HCT116 (cell line): Measurements from ENCODE around the gene ZNF239.

Source experiments
- CBX3 ChIP-seq: IDR thresholded peaks from 2 replicates; pipeline ENCODE4 v1.6.1; 2012; ENCODE audit warnings: low read depth
- EZH2 ChIP-seq: fragments of 200-600 bp; sonication (generic); IDR thresholded peaks from 2 replicates; pipeline ENCODE4 v1.6.1; 2017; ENCODE audit warnings: antibody characterized with exemption, mixed run types
- EZH2phosphoT487 ChIP-seq: fragments of 200-600 bp; IDR thresholded peaks from 2 replicates; pipeline ENCODE4 v1.6.1; 2018; ENCODE audit warnings: antibody characterized with exemption, borderline replicate concordance
- POLR2A ChIP-seq: IDR thresholded peaks from 2 replicates; pipeline ENCODE4 v1.7.0; 2011; ENCODE audit warnings: borderline replicate concordance; ENCODE audit not compliant: insufficient read depth, insufficient read length; ENCODE audit errors: extremely low read depth
- POLR2AphosphoS5 ChIP-seq: IDR thresholded peaks from 2 replicates; pipeline ENCODE4 v1.6.1; 2011; ENCODE audit warnings: mild to moderate bottlenecking, low read depth, low read length, moderate library complexity
- SIN3A ChIP-seq: IDR thresholded peaks from 2 replicates; pipeline ENCODE4 v1.6.1; 2012; ENCODE audit warnings: low read depth
- ZFX ChIP-seq: fragments of 450-650 bp; IDR thresholded peaks from 2 replicates; pipeline ENCODE4 v1.6.1; 2017
- TF ChIP-seq, protein P1 (sequence below): IDR thresholded peaks from 2 replicates; pipeline ENCODE4 v1.6.1; 2012; ENCODE audit warnings: low read depth
- TF ChIP-seq, protein P2 (sequence below): IDR thresholded peaks from 2 replicates; pipeline ENCODE4 v1.6.1; 2012
- TF ChIP-seq, protein P3 (sequence below), 3 experiments: fragments of 200-600 bp in 1 of 3; sonication (generic) in 1 of 3; IDR thresholded peaks in 2 of 3; conservative IDR thresholded peaks in 1 of 3; 2 replicates each; pipeline ENCODE4 v1.5.1; 2012 to 2017; ENCODE audit warnings: low read depth in 2 of 3, low read length in 2 of 3, antibody characterized with exemption in 1 of 3, borderline replicate concordance in 1 of 3, control low read depth in 1 of 3, mild to moderate bottlenecking in 1 of 3, mixed read lengths in 1 of 3, mixed run types in 1 of 3, moderate library complexity in 1 of 3; ENCODE audit not compliant: insufficient read depth in 1 of 3

DNA sequence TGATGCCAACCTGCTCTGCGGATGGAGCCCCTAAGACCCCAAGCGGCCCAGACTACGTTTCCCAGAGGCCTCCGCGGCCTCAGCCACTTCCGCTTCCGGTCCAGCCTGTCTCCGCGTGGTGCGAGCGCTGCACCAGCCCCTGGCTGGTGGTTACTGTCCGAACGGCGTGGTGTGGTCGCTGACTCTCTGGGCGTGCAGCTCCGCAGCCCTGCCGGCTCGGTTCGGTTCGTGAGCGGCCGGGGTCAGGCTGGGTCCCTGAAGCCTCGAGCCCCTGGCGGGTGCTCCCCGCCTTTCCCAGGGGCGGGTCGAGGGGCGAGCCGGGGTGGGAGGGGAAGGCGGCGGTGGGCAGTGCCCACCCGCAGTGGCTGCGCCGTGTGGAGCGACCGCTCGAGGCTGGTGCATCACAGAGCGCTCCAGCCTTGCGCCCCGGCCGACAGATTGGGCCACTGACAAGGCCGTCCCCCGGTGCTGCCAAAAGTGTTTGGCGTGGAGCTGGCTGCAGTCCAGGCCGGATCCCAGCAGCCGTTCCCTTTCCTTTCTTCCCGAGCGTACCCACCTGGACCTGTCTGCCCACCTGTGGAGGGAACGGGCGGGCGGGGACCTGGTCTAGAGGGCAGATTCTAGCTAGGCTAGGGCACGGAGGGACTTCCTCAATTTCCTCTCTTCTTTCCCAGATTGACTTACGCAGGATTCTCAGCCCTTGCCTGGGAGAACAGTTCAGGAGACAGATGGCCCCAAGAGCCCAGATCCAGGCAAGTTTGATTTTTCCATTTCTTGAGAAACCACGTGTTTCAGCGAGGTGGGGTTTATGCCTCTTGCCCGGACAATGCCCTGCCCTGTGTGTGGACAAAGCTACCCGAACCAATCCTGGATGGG, 32.1 kb upstream of the ZNF239 start, which contains the start of gene ZNF485:
- TF ChIP-seq, protein P1, sequence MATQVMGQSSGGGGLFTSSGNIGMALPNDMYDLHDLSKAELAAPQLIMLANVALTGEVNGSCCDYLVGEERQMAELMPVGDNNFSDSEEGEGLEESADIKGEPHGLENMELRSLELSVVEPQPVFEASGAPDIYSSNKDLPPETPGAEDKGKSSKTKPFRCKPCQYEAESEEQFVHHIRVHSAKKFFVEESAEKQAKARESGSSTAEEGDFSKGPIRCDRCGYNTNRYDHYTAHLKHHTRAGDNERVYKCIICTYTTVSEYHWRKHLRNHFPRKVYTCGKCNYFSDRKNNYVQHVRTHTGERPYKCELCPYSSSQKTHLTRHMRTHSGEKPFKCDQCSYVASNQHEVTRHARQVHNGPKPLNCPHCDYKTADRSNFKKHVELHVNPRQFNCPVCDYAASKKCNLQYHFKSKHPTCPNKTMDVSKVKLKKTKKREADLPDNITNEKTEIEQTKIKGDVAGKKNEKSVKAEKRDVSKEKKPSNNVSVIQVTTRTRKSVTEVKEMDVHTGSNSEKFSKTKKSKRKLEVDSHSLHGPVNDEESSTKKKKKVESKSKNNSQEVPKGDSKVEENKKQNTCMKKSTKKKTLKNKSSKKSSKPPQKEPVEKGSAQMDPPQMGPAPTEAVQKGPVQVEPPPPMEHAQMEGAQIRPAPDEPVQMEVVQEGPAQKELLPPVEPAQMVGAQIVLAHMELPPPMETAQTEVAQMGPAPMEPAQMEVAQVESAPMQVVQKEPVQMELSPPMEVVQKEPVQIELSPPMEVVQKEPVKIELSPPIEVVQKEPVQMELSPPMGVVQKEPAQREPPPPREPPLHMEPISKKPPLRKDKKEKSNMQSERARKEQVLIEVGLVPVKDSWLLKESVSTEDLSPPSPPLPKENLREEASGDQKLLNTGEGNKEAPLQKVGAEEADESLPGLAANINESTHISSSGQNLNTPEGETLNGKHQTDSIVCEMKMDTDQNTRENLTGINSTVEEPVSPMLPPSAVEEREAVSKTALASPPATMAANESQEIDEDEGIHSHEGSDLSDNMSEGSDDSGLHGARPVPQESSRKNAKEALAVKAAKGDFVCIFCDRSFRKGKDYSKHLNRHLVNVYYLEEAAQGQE = no peak
- TF ChIP-seq CBX3 (no peak), EZH2 (no peak), EZH2phosphoT487 (no peak), ZFX (no peak), POLR2A (peak; percentile 32), SIN3A (no peak), POLR2AphosphoS5 (peak; percentile 87)
- TF ChIP-seq, protein P2, sequence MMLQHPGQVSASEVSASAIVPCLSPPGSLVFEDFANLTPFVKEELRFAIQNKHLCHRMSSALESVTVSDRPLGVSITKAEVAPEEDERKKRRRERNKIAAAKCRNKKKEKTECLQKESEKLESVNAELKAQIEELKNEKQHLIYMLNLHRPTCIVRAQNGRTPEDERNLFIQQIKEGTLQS = no peak
- TF ChIP-seq, protein P3, sequence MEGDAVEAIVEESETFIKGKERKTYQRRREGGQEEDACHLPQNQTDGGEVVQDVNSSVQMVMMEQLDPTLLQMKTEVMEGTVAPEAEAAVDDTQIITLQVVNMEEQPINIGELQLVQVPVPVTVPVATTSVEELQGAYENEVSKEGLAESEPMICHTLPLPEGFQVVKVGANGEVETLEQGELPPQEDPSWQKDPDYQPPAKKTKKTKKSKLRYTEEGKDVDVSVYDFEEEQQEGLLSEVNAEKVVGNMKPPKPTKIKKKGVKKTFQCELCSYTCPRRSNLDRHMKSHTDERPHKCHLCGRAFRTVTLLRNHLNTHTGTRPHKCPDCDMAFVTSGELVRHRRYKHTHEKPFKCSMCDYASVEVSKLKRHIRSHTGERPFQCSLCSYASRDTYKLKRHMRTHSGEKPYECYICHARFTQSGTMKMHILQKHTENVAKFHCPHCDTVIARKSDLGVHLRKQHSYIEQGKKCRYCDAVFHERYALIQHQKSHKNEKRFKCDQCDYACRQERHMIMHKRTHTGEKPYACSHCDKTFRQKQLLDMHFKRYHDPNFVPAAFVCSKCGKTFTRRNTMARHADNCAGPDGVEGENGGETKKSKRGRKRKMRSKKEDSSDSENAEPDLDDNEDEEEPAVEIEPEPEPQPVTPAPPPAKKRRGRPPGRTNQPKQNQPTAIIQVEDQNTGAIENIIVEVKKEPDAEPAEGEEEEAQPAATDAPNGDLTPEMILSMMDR (IDR thresholded peaks at IDR 0.05 in 2 of 3, conservative IDR thresholded peaks at IDR 0.05 in 1 of 3; ENCODE audit: borderline replicate concordance in 1 of 3, insufficient read depth in 1 of 3, low read depth in 2 of 3, low read length in 2 of 3) = no peak
